Esophagus muscularis mucosa (tissue), 3 donors: ENCODE data around the gene NUP93.
A peak's percentile ranks its signal among the peaks of the same experiment; 100 is the strongest.

ENCODE experiments used
- CTCF ChIP-seq, 3 experiments: fragments of 200-600 bp in 2 of 3; fragments of 450-650 bp in 1 of 3; sonication (generic) in 2 of 3; IDR thresholded peaks; one replicate each; pipeline ENCODE4 v1.5.1; 2017 to 2019; ENCODE audit warnings: antibody characterized with exemption in 3 of 3, mild to moderate bottlenecking in 2 of 3, moderate library complexity in 1 of 3
- POLR2A ChIP-seq: fragments of 450-650 bp; IDR thresholded peaks from one replicate; pipeline ENCODE4 v1.6.1; 2017; ENCODE audit warnings: antibody characterized with exemption, moderate library complexity, mild to moderate bottlenecking, low read depth

GRCh38 chr16:56851671-56852400 is 121.9 kb downstream of the NUP93 start:
- TF ChIP-seq POLR2A (no peak), CTCF (IDR thresholded peaks at IDR 0.05) (peak in 1 of 3 experiments; percentile 11)
